ENCODE data around the gene STC2. TPM values are rescaled to one million over a fixed set of nuclear protein-coding genes. Genes with fewer than 3 reads are reported as not detected.

The STC2 gene
- total RNA-seq, 1 experiment from 2014 or later = 103 TPM

DNA sequence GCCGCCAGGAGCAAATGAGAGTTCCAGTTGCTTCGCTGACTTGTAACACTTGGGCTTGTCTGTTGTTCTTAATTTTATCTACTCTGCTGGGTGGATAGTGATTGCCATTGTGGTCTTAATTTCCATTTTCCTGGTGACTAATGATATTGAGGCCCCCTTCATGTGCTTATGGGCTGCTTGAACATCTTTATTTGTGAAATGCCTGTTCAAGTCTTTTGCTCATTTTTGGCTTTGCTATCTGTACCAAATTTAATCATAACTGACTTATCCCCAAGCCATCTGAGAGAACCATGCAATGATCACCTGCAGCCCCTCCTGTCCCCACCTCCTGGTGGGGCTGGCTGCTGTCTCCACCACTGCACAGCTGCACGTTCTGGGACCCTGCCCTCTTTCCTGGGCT is 20.5 kb downstream of the STC2 start:
- Histone ChIP-seq H3K4me3 (no peak overlapping the region), H3K36me3 (no peaks in the 10 kb centered on the region), H3K9me3 (peaks cover 8% of the 10 kb centered on the region), H3K27me3 (no peaks in the 10 kb centered on the region)
- no peak for DNase-seq

DNA sequence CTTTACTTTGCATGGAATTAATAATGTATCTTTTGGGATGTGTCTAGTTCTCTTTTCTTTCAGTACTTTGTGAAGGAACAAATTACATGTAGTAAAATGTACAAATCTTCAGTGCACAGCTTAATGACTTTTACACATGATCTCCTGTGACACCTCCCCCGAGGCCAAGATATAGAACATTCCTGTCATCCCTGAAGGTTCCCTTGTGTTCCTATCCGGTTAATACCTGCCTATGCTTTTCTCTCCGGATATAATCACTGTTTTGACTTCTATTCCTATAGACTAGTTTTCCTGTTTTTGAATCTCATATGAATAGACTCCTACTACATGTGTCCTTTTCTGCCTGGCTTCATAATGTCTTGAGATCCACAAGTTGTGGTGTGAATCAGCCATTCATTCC is 21.5 kb downstream of the STC2 start:
- no peak for DNase-seq
- Histone ChIP-seq H3K27me3 (no peaks in the 10 kb centered on the region), H3K36me3 (no peaks in the 10 kb centered on the region)

DNA sequence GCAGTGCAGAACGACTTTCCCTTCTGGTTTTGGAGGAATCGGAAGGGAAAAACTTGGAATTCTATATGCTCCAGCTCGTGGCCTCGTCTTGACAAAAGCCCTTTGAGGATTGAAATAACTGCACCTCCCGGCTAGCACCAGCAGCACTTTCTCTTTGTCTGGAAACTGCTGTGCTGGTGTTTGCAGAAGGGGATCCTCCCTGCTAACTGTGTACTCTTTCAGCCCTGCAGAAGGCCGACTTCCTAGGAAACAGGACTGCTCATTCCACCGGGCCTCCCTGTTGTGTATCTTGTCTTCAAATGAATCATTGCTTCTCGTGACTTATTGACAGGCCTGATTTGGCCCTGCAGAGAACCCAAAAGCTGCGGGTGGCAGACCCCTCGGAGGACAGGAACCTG is 23.6 kb downstream of the STC2 start:
- DNase-seq = no peak
- Histone ChIP-seq H3K27me3 (no peaks in the 10 kb centered on the region), H3K36me3 (no peaks in the 10 kb centered on the region), H3K4me3 (no peak overlapping the region), H3K9me3 (peaks cover 8% of the 10 kb centered on the region)

More for the DNA sequence above, 21.5 kb downstream of the STC2 start:
- Histone ChIP-seq H3K9me3 (peaks cover 8% of the 10 kb centered on the region), H3K4me3 (no peak overlapping the region)

DNA sequence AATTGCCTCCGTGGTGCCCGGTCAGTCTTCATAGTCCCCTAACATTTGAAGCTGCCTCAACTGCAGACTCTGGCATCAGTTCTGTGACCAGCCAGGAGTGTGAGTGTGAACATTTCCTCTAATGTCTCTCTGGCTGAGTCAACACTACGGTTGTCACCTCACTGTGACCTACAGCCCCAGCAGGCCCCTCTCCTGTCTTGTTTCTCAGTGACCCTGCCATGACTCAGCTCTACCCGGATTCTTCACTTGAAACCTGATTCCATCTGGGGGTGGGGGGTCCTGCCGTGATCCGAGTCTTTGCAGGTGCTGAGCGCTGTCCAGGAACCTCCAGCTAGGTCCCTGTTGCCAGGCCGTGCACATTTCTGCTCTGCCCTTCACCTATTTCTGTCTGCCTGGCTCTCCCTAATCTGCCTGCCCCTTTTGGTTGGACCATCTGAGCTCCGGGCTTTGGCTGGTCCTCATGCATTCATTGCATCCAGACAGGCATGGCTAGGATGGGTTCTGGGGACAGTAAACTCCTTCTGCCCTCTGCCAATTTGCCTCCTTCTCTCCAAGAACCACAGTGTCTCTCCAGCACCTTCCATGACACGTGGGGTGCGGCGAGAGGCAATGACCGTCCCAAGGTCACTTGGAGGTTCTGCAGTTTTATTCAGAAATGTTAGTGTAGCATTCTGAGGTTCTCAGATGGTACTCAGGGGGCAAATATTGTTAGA is 24.2 kb downstream of the STC2 start:
- peaks cover 8% of the 10 kb centered on the region for H3K9me3 ChIP-seq
- no peaks in the 10 kb centered on the region for H3K27me3 ChIP-seq
- no peak for DNase-seq
- H3K4me3 ChIP-seq = no peak overlapping the region
- no peaks in the 10 kb centered on the region for H3K36me3 ChIP-seq

DNA sequence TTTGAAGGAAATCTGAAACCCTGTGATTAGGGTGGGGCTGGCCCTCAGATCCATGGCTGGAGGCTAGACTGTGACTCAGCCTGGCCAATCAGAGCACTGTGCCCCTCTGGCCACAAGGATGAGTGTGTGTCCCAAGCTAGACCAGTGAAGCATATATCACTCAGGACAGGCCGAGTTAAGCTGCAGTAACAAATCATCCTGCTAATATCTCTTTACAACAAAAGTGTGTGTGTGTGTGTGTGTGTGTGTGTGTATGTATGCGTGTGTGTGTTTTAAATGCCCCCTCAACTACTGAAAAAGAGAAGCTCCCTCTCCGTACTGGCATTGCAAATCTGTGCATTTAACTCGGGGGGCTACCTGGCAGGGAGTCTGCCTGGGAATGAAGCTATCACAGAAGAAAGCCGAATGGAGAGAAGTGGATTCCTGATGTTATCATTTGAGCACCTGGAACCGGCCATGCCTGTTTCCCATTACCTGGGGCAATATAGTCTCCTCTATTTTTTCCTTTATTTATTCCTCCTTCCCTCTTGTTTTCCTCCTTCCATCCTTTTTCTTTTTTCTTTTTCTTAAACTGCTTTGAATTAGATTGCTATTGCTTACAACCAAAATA is 25.6 kb downstream of the STC2 start:
- peaks cover 4% of the 10 kb centered on the region for H3K9me3 ChIP-seq
- no peaks in the 10 kb centered on the region for H3K36me3 ChIP-seq
- no peaks in the 10 kb centered on the region for H3K27me3 ChIP-seq
- no peak overlapping the region for H3K4me3 ChIP-seq
- peak; percentile 93 for DNase-seq

DNA sequence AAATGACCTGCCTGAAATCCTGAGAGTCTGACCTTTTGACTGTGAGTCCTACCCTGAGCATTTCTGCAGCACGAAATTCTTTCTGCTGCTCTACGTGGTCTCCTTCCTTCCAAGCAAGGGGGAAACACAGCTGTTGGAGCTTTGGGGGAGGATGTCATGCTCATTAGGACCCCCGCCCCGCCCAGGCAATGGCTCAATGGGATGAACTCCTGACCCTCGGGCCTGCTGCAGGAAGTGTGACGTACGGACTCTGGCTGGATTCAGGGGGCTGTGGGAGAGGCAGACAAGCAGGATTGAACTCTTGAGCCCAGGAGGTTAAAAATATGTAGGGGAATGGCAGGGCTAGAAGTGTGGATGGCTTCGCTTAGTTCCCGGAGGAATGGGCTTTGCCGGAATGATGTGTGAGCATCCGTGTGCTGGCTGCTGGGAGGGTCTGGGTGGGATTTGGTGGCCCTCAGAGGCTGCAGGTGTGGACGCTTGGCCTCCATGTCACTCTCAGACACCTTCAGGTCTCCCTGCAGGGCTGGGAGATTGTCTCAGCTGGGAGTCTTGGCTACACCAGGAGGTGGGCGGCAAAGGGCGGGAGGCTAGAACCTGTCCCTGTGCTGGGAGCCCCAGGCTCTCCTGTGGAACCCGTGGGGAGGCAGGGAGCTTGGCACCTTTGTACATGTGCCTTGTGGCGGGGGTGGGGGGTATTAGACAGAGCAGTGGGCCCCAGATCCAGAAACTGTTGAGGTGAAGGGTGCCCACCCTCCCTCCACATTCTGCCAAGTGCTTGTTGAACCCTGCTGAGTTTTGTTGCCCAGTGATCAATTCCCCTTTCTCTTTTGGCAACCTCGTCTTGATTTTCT is 26.3 kb downstream of the STC2 start:
- H3K4me3 ChIP-seq = no peak overlapping the region
- DNase-seq = peak; percentile 31

DNA sequence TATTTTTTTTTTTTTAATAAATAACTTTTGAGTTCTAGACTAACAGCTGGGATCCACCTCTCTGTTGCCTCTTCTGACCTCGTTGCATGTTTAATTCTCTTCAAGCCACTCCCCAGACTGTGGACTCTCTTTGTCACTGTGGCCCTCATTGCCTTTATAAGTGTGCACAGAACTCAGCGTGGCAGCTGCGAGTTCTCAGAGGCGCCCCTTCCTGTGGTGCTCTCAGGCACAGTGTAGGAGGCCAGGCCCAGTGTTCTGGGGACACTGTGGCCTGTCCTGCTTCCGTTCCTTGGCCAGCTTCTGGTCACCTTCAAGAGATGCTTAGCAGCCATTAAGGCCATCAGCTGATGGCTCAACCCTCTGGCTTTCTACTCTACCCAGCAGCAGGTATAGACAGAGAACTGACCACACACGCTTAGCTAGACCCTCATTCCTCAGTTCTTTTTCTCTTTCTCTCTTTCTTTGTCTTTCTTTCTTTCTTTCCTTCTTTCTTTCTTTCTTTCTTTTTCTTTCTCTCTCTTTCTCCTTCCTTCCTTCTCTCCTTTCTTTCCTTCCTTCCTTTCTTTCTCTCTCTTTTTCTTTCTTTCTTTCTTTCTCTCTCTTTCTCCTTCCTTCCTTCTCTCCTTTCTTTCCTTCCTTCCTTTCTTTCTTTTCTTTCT is 27.7 kb downstream of the STC2 start:
- no peak for DNase-seq
- Histone ChIP-seq H3K4me3 (no peak overlapping the region), H3K27me3 (no peaks in the 10 kb centered on the region)

More for the DNA sequence above, 26.3 kb downstream of the STC2 start:
- no peaks in the 10 kb centered on the region; the same call in 1 of the 2 replicates for H3K9me3 ChIP-seq
- no peaks in the 10 kb centered on the region for H3K27me3 ChIP-seq
- H3K36me3 ChIP-seq = no peaks in the 10 kb centered on the region

DNA sequence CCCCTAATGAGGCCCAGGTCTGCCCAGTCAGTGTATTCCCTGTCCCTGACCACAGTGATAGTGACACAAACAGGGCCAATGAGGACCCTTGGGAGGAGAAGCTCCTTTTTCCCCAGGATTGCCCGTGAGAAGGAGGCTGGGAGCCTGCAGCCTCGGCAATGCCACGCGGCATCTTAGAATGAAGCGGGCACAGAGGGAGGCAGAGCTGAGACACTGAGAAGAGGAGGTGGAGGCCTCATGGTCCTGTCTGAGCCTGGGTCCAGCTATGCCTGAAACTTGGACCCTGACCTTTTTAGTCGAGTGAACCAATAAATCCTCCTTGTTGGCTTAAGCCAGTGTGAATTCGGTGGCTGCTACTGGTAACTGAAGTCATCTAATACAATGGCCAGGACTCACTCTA is 28.4 kb downstream of the STC2 start:
- DNase-seq = no peak
- Histone ChIP-seq H3K27me3 (no peaks in the 10 kb centered on the region), H3K4me3 (no peak overlapping the region), H3K36me3 (no peaks in the 10 kb centered on the region), H3K9me3 (no peaks in the 10 kb centered on the region)

More for the DNA sequence above, 27.7 kb downstream of the STC2 start:
- H3K36me3 ChIP-seq = no peaks in the 10 kb centered on the region
- H3K9me3 ChIP-seq = no peaks in the 10 kb centered on the region

DNA sequence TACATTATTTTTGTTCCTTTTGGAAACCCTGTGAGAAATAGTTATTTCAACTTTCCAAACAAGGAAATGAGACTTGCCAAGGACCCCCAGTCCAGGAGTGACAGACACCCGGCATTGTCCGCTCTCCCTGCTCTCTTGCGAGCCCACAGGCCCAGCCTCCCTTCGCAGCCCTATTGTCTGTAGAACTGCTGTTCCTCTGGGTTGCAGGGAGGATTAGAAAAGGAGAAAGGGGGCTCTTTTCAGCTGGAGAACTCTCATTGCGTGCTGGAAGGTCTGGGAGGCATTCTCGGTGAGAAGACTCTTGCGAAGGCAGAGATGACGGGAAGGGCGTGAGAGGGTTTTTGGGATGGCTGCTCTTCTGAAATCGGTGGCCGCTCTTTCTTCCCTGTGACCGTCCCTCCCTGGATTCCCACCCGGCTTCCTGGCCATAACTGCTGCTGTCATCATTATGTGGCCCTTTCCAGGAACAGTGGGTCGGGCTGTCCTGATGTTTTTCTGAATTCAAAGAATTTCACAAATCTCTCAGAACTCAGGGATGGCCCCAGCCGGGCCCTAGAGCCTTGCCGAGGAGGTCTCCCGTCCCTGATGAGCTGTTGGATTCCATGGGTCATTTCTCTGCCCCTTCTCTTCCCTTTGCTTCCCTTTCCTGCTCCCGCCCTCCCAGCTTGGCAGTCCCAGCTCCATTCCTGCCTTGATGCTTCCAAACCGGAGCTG is 29.8 kb downstream of the STC2 start:
- H3K36me3 ChIP-seq = no peaks in the 10 kb centered on the region
- DNase-seq = no peak
- no peaks in the 10 kb centered on the region for H3K27me3 ChIP-seq
- H3K4me3 ChIP-seq = no peak overlapping the region
- H3K9me3 ChIP-seq = no peaks in the 10 kb centered on the region

DNA sequence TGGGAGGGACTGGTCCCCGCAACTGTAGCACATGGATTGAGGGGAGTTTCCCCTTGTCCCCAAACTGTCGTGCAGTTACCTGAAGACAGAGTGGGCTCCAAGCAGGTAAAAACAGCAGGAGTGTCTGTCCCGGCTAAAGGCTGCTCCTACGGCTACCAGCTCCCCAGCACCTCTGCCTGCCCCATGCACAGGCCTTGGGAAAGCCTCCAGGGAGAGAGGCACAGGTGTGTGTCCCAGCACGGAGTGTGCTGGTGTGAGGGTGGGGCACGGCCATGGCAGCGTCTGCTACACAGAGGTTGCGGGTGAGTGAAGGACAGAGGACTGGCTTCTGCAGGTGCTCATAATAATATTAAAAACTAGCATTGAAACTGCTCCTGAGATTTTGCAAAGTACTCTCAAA is 30.4 kb downstream of the STC2 start:
- Histone ChIP-seq H3K4me3 (no peak overlapping the region), H3K36me3 (no peaks in the 10 kb centered on the region), H3K27me3 (no peaks in the 10 kb centered on the region), H3K9me3 (no peaks in the 10 kb centered on the region)
- DNase-seq = no peak

DNA sequence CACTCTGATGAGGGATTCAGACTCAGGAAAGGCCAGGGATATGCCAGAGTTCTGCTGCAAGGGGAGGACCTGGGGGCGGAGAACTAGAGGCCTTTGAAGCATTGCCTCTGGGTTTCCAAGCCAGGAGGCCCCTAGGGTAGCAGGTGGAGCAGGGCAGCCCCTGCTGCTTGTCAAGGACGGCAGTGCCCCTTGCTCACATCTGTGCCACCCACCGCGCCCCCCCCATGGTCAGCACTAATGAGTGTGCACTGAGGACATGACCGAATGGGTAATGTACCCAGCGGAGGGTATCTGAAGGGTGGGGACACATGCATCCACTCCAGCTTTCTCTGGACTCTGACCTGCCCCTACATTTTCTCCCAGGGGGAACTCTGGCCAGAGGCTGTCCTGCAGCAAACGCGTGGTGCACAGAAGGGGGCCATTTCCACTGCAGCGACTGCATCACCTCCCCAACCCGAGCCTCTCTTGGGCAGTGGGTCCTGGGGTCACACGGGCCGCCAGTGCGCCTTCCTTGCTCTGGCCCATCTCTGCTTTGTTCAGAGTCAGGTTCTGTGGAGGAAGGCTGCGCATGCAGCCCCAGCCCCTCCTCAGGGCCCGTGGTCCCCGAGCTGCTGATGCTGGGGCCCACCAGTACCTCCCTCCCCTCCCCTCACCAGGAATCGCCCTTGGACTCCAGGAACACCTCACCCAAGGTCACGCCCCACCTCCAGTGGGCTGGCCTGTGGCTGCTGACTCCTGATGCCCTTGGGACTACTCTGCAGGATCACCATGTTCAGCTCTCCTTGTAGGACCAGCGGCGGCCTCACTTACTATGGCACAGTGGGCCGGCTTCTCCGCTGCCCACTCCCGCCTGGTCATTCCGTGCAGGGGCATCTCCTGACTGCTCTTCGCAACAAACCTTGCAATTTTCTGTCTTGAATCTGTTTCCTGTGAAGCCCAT is 31.2 kb downstream of the STC2 start:
- H3K27me3 ChIP-seq = no peaks in the 10 kb centered on the region
- H3K9me3 ChIP-seq = no peaks in the 10 kb centered on the region
- H3K4me3 ChIP-seq = no peak overlapping the region
- H3K36me3 ChIP-seq = no peaks in the 10 kb centered on the region
- DNase-seq = no peak

DNA sequence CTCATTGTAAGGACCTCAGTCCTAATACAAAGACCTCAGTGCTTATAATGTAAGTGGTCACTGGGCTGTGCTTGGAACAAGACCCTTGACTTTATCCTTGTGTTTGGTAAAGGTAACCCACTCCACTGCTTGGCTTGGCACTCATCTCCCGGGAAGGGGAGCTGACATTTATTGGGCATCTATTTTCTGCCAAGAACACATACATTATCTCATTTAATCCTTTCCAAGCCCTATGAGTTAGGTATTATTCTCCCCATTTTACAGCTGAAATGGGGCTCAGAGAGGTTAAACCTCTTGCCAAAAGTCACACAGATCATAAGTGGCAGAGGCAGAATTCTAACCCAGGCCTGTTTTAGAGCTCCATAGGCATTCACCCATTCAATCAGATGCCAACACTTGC is 32.4 kb downstream of the STC2 start:
- no peak for DNase-seq
- no peak overlapping the region for H3K4me3 ChIP-seq
- no peaks in the 10 kb centered on the region for H3K9me3 ChIP-seq
- H3K27me3 ChIP-seq = no peaks in the 10 kb centered on the region
- no peaks in the 10 kb centered on the region for H3K36me3 ChIP-seq

DNA sequence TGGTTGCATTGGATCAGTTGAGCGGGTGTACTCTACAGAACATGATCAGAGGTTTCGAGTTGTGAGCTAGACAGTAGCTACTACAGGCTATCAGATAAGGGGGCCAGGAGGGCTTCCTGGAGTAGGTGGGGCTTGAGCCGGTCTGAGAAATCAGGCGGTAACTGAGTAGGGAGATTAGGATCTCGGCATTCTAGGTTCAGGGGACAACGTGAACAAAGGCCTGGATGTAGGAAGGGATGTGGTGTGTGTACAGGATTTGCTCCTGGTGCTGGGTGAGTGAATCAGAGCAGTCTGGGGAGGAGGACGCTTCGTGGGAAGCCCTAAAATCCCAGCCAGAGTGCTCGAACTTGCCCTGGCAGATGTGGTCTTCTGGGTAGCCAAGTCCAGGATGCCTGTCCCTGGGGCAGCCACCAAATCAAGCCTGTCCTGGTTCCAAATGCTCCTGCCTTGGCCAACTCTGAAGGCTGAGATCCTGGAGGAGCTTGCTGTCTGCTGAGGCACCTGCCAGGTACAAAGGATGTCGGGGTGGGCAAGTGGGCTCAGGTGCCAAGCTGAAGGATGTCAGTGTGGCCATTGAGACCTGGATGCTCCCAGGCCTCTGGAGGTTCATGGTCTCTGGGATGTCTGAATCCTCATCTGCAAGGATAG is 33.4 kb downstream of the STC2 start:
- no peak overlapping the region for H3K4me3 ChIP-seq
- no peak for DNase-seq
- H3K27me3 ChIP-seq = no peaks in the 10 kb centered on the region
- no peaks in the 10 kb centered on the region for H3K9me3 ChIP-seq
- H3K36me3 ChIP-seq = no peaks in the 10 kb centered on the region

DNA sequence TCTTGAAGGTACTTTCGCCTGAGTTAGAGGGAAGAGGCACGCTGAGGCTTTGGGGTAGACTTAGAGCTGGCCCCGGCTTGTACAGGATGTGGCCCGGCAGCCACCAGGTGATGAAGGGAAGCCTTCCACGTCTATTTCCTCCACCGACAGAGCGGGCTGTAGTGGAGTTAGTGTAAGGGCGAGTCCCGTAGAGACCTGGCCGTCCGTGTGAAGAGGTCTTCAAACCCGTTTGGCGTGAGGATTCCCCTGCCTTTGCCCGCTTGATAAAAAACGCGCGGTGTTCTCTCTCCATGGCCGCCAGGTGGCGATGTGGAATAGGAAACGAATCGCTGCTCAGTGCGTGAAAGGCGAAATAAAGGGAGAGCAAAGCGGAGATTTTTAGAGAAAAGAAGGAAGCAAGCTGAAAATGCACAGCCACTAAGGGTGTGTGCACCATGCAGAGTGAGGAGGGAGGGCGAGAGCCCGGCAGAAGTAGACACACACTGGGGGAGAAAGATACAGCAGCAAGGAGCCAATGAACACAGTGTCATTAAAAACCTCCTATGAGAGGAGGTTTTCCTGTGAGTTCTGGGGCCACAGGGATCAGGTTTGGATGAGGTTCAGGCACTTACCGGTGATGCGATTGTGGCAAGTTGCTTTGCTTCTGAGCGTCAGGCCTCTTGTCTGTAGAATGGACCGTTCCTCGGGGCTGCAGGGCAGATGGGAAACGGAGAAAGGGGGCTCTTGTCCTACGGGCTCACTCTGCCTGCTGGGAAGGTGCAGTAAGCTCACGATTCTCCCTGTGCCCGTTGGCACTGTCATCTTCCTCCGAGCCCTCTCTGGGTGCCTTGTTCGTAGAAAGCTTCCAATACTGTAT is 34.2 kb downstream of the STC2 start:
- peak; percentile 76 for DNase-seq
- H3K9me3 ChIP-seq = no peaks in the 10 kb centered on the region
- H3K36me3 ChIP-seq = no peaks in the 10 kb centered on the region
- no peaks in the 10 kb centered on the region for H3K27me3 ChIP-seq
- no peak overlapping the region for H3K4me3 ChIP-seq

Measured in MG63 (cell line).